ENCODE data around the gene NDST3. TPM values are rescaled to one million over a fixed set of nuclear protein-coding genes. Genes with fewer than 3 reads are reported as not detected.
A peak's percentile ranks its signal among the peaks of the same experiment; 100 is the strongest.

NDST3 gene
- total RNA-seq, 1 donor from 2014 or later = 5.7 TPM

- Mint-ChIP-seq H3K9me3 (peaks cover 6% of the 10 kb centered on the region), H3K27ac (ENCODE audit: unreplicated experiment) (no peak overlapping the region), H3K4me3 (no peak overlapping the region), H3K4me1 (peaks cover 3% of the 10 kb centered on the region), H3K36me3 (ENCODE audit: low read depth) (peaks cover 7% of the 10 kb centered on the region), H3K27me3 (ENCODE audit: low read depth) (no peaks in the 10 kb centered on the region)
- no peak for TF ChIP-seq CTCF (conservative IDR thresholded peaks at IDR 0.05)
- no peak for DNase-seq (ENCODE audit: low read depth, low spot score)
Observed at GRCh38 chr4:118221227-118221800, 187.0 kb downstream of the NDST3 start.

DNA sequence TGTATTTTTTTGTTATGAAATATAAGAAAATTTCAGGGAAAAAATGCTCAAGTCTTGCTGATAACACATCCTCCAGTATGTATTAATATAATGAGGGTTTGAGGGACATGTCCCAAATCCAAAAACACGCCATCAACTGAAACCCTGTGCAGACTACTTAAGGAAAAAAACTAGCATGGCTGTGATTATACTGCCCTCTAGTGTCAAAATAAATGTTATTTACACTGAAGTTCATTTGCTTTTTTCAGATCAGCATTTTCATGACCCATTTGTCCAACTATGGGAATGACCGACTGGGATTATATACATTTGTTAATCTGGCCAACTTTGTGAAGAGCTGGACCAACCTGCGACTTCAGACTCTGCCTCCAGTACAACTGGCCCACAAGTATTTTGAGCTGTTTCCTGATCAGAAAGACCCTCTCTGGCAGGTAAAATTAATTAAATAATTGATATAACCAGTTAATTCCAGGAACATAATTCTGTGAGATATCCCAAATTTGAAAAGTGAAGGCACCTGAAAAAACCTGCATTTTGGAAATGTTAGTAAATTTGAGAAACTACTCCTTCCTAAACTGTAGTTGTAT is 190.1 kb downstream of the NDST3 start:
- no peak for DNase-seq (ENCODE audit: low read depth, low spot score)
- no peaks in the 10 kb centered on the region for H3K27me3 Mint-ChIP-seq (ENCODE audit: low read depth)
- TF ChIP-seq CTCF (conservative IDR thresholded peaks at IDR 0.05) = peak; percentile 83
- no peak overlapping the region for H3K27ac Mint-ChIP-seq (ENCODE audit: unreplicated experiment)
- H3K4me3 Mint-ChIP-seq = no peak overlapping the region
- no peaks in the 10 kb centered on the region for H3K9me3 Mint-ChIP-seq
- H3K36me3 Mint-ChIP-seq (ENCODE audit: low read depth) = no peaks in the 10 kb centered on the region
- H3K4me1 Mint-ChIP-seq = peaks cover 11% of the 10 kb centered on the region

DNA sequence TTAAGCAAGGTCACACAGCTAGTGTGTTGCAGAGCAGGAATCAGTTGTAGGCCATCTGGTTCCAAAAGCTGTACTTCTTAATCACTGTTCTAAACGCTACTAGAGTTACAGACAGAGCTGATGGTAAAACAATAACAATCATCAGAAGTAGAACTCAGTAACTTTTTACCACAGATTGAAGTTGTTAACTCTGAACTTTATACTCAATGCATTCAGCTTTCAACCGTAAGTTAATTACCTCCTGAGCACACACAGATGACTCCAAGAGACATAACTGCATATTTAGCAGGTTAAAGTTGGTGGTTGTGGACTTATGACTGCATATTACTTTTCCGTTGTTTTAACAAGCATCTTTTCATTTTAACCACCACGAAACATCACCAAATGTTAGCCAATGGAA is 191.2 kb downstream of the NDST3 start:
- no peak for DNase-seq (ENCODE audit: low read depth, low spot score)
- no peak for TF ChIP-seq CTCF (conservative IDR thresholded peaks at IDR 0.05)
- Mint-ChIP-seq H3K27me3 (ENCODE audit: low read depth) (no peaks in the 10 kb centered on the region), H3K4me1 (peaks cover 11% of the 10 kb centered on the region), H3K36me3 (ENCODE audit: low read depth) (no peaks in the 10 kb centered on the region), H3K4me3 (no peak overlapping the region), H3K27ac (ENCODE audit: unreplicated experiment) (no peak overlapping the region), H3K9me3 (no peaks in the 10 kb centered on the region)

DNA sequence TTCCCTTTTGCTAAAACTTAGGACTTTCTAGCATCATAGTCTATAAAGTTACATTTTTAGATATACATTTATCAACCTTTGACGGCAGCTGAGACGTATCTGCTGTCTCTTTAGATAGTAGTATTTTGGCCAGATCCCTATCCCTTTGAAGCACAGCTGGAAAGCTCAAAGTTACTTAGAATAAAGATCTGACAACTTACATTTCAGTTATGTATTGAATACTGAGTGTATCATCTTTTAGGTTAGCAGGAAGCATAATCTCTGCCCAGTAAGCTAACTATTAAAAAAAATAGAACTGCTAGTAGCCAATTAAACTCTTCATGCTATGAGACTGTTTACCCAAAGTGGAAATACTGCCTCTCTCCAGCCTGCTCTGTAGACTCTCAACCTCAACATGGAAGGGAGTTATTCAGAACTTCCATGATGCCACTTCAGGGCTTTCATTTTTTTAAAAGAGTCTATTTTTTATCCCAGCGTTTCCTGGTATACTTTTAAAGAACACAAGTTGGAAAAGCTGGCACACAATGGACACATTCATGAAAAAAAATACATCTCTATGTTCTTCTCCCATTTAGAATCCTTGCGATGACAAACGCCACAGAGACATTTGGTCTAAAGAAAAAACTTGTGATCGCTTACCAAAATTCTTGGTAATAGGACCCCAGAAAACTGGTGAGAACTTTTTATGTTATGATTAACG is 192.2 kb downstream of the NDST3 start:
- no peaks in the 10 kb centered on the region for H3K9me3 Mint-ChIP-seq
- H3K4me1 Mint-ChIP-seq = peaks cover 11% of the 10 kb centered on the region
- DNase-seq (ENCODE audit: low read depth, low spot score) = no peak
- H3K27ac Mint-ChIP-seq (ENCODE audit: unreplicated experiment) = no peak overlapping the region
- TF ChIP-seq CTCF (conservative IDR thresholded peaks at IDR 0.05) = no peak
- H3K4me3 Mint-ChIP-seq = no peak overlapping the region
- H3K36me3 Mint-ChIP-seq (ENCODE audit: low read depth) = no peaks in the 10 kb centered on the region
- no peaks in the 10 kb centered on the region for H3K27me3 Mint-ChIP-seq (ENCODE audit: low read depth)

- TF ChIP-seq CTCF (conservative IDR thresholded peaks at IDR 0.05) = no peak
- Mint-ChIP-seq H3K4me3 (no peak overlapping the region), H3K36me3 (ENCODE audit: low read depth) (no peaks in the 10 kb centered on the region), H3K27ac (ENCODE audit: unreplicated experiment) (no peak overlapping the region), H3K9me3 (no peaks in the 10 kb centered on the region), H3K27me3 (ENCODE audit: low read depth) (no peaks in the 10 kb centered on the region), H3K4me1 (no peaks in the 10 kb centered on the region)
- DNase-seq (ENCODE audit: low read depth, low spot score) = no peak
Observed at GRCh38 chr4:118235566-118236120, 201.4 kb downstream of the NDST3 start.

Measured in neural crest cell (in vitro differentiated cells).